Neural progenitor cell (in vitro differentiated cells): ENCODE results near the gene TMEM169.

Source experiments
- CTCF ChIP-seq: fragments of 200-600 bp; sonication (generic); IDR thresholded peaks from 2 replicates; pipeline ENCODE4 v1.5.1; 2017; ENCODE audit warnings: antibody characterized with exemption, mild to moderate bottlenecking
- EZH2 ChIP-seq: fragments of 200-600 bp; sonication (generic); IDR thresholded peaks from 2 replicates; pipeline ENCODE4 v1.6.1; 2017; ENCODE audit warnings: antibody characterized with exemption, mild to moderate bottlenecking, moderate library complexity
- EZH2phosphoT487 ChIP-seq: fragments of 200-600 bp; sonication (generic); IDR thresholded peaks from 2 replicates; pipeline ENCODE4 v1.6.1; 2017; ENCODE audit warnings: antibody characterized with exemption

GRCh38 chr2:216070195-216070594 is 11.5 kb upstream of the TMEM169 start:
- TF ChIP-seq CTCF (no peak), EZH2 (no peak), EZH2phosphoT487 (no peak)
